Body of pancreas (tissue), 4 donors: ENCODE measurements around the gene ST3GAL6. TPM values are rescaled to one million over a fixed set of nuclear protein-coding genes. Genes with fewer than 3 reads are reported as not detected.

Experiments
- ATAC-seq: fragments of 150-250 bp; one replicate; pipeline ENCODE4 v1.9.1; 2016
- DNase-seq, 4 donors: peaks; one replicate each; pipeline ENCODE4 v3.0.0-alpha.2; 2019
- H3K27ac ChIP-seq, 4 donors: fragments of 200-600 bp; sonication (generic); 1 replicate in 3 of 4; 2 replicates in 1 of 4; pipeline versions ENCODE4 v1.5.1 to v1.6.1; 2016 to 2019; ENCODE audit warnings: mild to moderate bottlenecking in 1 of 4, mixed read lengths in 1 of 4, moderate library complexity in 1 of 4
- H3K27me3 ChIP-seq, 2 donors: fragments of 200-600 bp; sonication (generic); one replicate each; pipeline ENCODE4 v1.6.0; 2016; ENCODE audit warnings: mild to moderate bottlenecking in 1 of 2
- H3K36me3 ChIP-seq, 2 donors: fragments of 200-600 bp; sonication (generic); replicated peaks in 1 of 2; 2 replicates each; pipeline ENCODE4 v1.5.1; 2016; ENCODE audit warnings: low read depth in 2 of 2; ENCODE audit not compliant: insufficient read depth in 1 of 2
- H3K4me1 ChIP-seq: fragments of 200-600 bp; sonication (generic); one replicate; pipeline ENCODE4 v1.6.0; 2016
- H3K4me3 ChIP-seq, 2 donors: fragments of 200-600 bp; sonication (generic); 1 replicate in 1 of 2; 2 replicates in 1 of 2; pipeline ENCODE4 v1.5.1; 2016 to 2019
- H3K9me3 ChIP-seq, 3 donors: fragments of 200-600 bp; sonication (generic); 1 replicate in 2 of 3; 2 replicates in 1 of 3; pipeline ENCODE4 v1.5.1; 2016
- CTCF ChIP-seq, 7 experiments: fragments of 450-650 bp in 4 of 7; fragments of 200-600 bp in 3 of 7; sonication (generic) in 3 of 7; IDR thresholded peaks; one replicate each; pipeline ENCODE4 v1.5.1; 2016 to 2019; ENCODE audit warnings: antibody characterized with exemption in 7 of 7
- POLR2A ChIP-seq, 3 donors: fragments of 450-650 bp; IDR thresholded peaks; one replicate each; pipeline ENCODE4 v1.6.1; 2016; ENCODE audit warnings: antibody characterized with exemption in 3 of 3, mild to moderate bottlenecking in 2 of 3
- WGBS, 2 donors: methylation state at CpG; one replicate each; pipeline ENCODE4 v1.1.5; 2017; 5-methylcytosine and 5-hydroxymethylcytosine counted together
- intact Hi-C: fragments of 100-400 bp; cut with DNase I; formaldehyde crosslinking; loops from one replicate; pipeline ENCODE4 v1.15.1; 2023
- total RNA-seq, 2 donors: library from RNA; depleted of rRNA; stranded (reverse); fragments of >200 nt; gene quantifications; one replicate each; pipeline ENCODE4 v1.1.0, GENCODE V29; 2016

Gene ST3GAL6
- total RNA-seq, 2 donors from 2014 or later: 8.0 to 35.3 TPM

- Histone ChIP-seq H3K36me3 (peaks cover 0 to 2% of the 10 kb centered on the region in 2 donors), H3K27ac (no peak overlapping the region), H3K4me3 (no peak overlapping the region), H3K4me1 (no peaks in the 10 kb centered on the region), H3K27me3 (no peaks in the 10 kb centered on the region), H3K9me3 (no peaks in the 10 kb centered on the region)
- DNase-seq: no peak
- TF ChIP-seq CTCF (IDR thresholded peaks at IDR 0.05): no peak
- TF ChIP-seq POLR2A (IDR thresholded peaks at IDR 0.05): no peak
- WGBS, 2 donors: 69 to 74% methylated on average over 7 of the region's 7 CpGs
- ATAC-seq: no peak
- intact Hi-C loops: no loop called here
These were observed 28.5 kb downstream of the ST3GAL6 start for GRCh38 chr3:98791341-98792325.

GRCh38 chr3:98793971-98794370, 30.8 kb downstream of the ST3GAL6 start:
- WGBS, 2 donors: 65 to 83% methylated on average over 3 of the region's 3 CpGs
- ATAC-seq (no peak), DNase-seq (no peak)
- H3K4me1 ChIP-seq: no peaks in the 10 kb centered on the region
- no peak overlapping the region for H3K4me3 ChIP-seq
- intact Hi-C loops: no loop called here
- H3K9me3 ChIP-seq: no peaks in the 10 kb centered on the region
- no peak for TF ChIP-seq POLR2A (IDR thresholded peaks at IDR 0.05)
- no peak for TF ChIP-seq CTCF (IDR thresholded peaks at IDR 0.05)
- H3K27ac ChIP-seq: no peak overlapping the region
- H3K36me3 ChIP-seq: peaks cover 0 to 2% of the 10 kb centered on the region in 2 donors
- H3K27me3 ChIP-seq: no peaks in the 10 kb centered on the region

GRCh38 chr3:98796334-98796733, 33.2 kb downstream of the ST3GAL6 start:
- Histone ChIP-seq H3K27ac (no peak overlapping the region), H3K27me3 (no peaks in the 10 kb centered on the region), H3K9me3 (no peaks in the 10 kb centered on the region), H3K4me3 (no peak overlapping the region), H3K36me3 (peaks cover 0 to 2% of the 10 kb centered on the region in 2 donors), H3K4me1 (no peaks in the 10 kb centered on the region)
- DNase-seq (no peak), ATAC-seq (no peak)
- intact Hi-C loops: no loop called here
- WGBS, 2 donors: 75 to 80% methylated on average over 5 of the region's 5 CpGs
- TF ChIP-seq POLR2A (IDR thresholded peaks at IDR 0.05) (no peak), CTCF (IDR thresholded peaks at IDR 0.05) (no peak)

- ATAC-seq (no peak), DNase-seq (no peak)
- Histone ChIP-seq H3K27ac (no peak overlapping the region), H3K36me3 (no peaks in the 10 kb centered on the region), H3K4me1 (no peaks in the 10 kb centered on the region), H3K27me3 (no peaks in the 10 kb centered on the region), H3K9me3 (no peaks in the 10 kb centered on the region), H3K4me3 (no peak overlapping the region)
- no peak for TF ChIP-seq CTCF (IDR thresholded peaks at IDR 0.05)
- TF ChIP-seq POLR2A (IDR thresholded peaks at IDR 0.05): no peak
- WGBS, 2 donors: 79 to 80% methylated on average over 4 of the region's 4 CpGs
- intact Hi-C loops: no loop called here
These were observed 34.8 kb downstream of the ST3GAL6 start for GRCh38 chr3:98797905-98798304.
